ENCODE results near the gene NANOG.
"Not testable (repeated sequence)": the region's sequence is repeated elsewhere in the genome, so short reads cannot be mapped to it uniquely, and the experiment has no call there.

The NANOG gene

DNA sequence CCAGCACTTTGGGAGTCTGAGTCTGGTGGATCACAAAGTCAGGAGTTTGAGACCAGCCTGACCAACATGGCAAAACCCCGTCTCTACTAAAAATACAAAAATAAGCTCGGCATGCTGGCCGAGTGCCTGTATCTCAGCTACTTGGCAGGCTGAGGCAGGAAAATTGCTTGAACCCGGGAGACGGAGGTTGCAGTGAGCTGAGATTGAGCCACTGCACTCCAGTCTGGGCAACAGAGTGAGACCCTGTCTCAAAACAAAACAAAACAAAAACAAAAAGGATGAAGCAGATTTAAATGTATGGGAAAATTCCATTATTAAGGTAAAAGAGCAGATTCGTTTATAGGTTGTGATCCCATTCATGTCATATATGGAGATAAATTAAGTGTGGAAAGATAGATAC is 17.1 kb downstream of the NANOG start:
- not testable (repeated sequence) for DNase-seq

DNA sequence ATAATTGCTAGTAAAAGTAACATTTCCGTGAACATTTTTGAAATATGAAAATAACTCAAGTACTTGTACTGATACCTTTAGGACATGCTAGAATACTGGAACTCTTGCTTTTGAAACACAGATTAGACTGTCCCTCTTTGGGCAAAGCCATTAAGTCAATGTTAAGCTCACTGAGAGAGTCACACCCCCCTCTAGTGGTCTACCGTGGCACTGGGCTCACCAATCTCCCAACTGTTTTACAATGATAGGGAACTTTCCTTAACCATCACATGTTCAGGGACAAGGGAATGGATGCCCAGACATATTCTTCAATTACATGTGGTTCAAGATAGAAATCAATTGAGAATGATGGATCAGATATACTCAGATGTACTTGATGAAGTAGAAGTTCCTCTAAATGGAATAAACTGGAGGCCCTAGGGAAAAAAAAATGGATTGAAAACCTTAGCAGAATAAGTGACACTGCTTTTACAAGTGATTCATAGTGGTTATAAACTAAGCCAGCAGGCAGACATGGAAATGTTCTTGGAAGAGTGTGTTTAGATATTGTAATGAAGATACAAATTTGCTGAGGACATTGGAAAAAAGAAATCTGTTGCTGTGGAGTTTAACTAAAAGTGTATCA is 17.8 kb downstream of the NANOG start:
- DNase-seq, result peak; percentile 76 to 89 (median 86)

GRCh38 chr12:7825754-7826153 is 36.6 kb downstream of the NANOG start:
- DNase-seq, result not testable (repeated sequence)

- DNase-seq, result not testable (repeated sequence)
Measured at GRCh38 chr12:7829737-7830136, 40.5 kb downstream of the NANOG start.

GRCh38 chr12:7832059-7832696 is 43.0 kb downstream of the NANOG start:
- peak; percentile 62 to 84 (median 79) for DNase-seq

- not testable (repeated sequence) for DNase-seq
Measured at GRCh38 chr12:7833201-7833600, 44.0 kb downstream of the NANOG start.

DNA sequence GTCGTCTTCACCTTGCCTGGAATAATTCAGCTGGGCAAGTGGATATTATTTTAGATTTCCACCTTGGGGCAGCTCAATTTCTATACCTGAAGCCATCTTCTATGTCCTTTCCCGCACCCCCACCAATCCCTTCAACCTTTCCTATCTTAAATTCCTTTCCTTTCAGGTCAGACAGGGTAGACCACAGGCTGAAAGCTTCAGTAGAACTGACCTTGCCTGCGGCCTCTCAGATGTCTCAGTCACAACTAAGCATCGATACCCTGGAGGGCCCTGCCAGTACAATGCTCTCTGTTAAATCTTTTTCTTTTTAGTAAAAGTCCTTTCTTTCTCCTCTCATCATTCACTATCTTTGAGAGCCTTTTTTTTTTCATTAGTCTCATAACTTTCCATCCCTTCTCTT is 44.6 kb downstream of the NANOG start:
- no peak for DNase-seq

DNA sequence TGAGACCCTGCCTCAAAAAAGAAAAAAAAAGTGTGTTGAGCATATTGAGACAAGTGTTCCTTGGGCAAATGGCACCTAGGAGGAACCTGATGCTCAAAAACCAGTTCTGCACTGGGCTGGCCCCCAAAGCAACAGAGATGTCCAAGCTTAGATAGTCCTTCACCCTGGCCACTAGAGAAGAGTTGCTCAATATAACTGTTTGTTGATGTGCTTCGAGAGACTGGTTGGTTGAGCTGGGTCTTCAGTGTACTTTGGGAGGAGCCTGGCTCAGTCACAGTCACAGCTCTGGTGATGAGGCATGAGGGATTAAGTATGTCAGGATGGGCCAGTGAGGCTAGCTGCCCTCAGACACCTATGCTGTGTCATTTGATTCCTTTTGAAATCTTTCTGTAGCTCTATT is 45.5 kb downstream of the NANOG start:
- peak in 3 of 4 experiments; percentile 7 to 34 (median 18) for DNase-seq

GRCh38 chr12:7835116-7835515 is 45.9 kb downstream of the NANOG start:
- DNase-seq, result no peak

DNA sequence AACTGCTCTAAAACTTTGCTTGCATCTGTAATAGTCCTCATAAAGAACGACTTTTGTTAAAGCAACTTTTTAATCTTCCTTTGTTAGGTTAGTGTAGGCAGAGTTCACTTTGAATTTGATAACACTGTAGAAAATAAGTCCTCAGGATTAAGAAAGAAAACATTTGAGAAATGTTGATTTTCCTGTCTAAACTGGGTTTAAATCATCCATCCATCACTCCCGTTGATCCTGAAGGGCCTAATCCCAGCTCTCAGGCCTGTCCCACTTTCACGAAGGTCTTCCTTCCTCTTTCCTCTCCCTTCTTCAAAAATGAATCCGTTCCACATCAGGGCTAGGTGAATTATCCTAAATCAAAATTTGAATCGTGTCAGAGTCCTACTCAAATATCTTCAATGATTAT is 46.6 kb downstream of the NANOG start:
- no peak for DNase-seq

- DNase-seq, result peak; percentile 70 to 87 (median 76)
Measured at GRCh38 chr12:7837366-7837765, 48.2 kb downstream of the NANOG start.

DNA sequence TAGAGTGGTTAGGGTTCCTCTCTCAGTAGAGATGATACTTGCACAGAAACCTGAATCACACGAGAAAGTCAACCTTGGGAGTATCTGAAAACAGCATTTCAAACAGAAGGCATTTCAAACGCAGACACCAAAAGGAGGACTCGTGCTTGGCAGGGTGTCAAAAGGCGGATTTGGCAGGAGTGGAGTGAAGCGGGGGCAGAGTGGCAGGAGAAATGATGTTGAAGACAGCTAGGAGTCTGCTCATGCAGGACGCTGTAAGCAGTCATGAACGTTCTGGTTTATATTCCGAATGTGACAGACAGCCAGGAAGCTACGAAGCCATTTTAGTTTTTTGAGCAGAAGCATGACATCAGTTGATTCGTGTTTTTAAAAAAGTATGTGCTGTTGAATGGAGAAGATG is 50.0 kb downstream of the NANOG start:
- DNase-seq, result not testable (repeated sequence)

GRCh38 chr12:7839848-7840247 is 50.6 kb downstream of the NANOG start:
- DNase-seq, result not testable (repeated sequence)

DNA sequence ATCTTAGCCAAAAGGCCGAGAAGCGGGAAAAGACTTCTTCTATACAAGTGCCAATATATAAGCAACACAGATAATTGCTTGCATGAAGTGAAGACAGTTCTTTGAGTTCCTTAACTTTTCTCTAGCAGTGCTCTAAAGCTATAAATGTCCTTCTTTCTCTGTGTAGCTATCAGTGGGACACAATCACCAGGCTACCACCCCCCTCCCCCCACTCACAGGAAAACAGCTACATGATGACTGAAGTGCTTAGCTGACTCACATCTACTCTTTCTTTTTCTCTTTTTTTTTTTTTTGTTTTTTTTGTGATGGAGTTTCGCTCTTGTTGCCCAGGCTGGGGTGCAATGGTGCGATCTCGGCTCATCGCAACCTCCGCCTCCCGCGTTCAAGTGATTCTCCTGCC is 53.2 kb downstream of the NANOG start:
- DNase-seq, result not testable (repeated sequence)

- not testable (repeated sequence) for DNase-seq
Measured at GRCh38 chr12:7843149-7843548, 53.9 kb downstream of the NANOG start.

DNA sequence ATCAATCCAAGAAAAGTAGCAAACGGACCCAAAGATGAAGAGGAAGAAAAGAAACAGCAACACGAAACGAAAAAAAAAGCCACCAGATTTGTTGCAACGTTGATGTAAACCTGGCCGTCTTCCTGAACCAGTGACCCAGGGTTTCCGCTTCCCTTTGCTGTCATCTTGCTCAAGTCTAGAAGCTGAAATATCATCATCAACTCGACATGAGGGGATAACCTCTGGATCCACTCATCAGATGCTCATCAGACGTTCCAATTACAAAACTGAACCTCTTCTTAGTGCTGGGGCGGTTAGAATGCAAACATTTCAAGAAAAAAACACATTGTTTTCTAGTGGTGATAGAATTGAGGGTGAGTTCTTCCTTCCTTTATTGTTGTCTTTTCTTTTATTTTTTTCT is 54.4 kb downstream of the NANOG start:
- DNase-seq, result peak; percentile 25 to 74 (median 31)

DNA sequence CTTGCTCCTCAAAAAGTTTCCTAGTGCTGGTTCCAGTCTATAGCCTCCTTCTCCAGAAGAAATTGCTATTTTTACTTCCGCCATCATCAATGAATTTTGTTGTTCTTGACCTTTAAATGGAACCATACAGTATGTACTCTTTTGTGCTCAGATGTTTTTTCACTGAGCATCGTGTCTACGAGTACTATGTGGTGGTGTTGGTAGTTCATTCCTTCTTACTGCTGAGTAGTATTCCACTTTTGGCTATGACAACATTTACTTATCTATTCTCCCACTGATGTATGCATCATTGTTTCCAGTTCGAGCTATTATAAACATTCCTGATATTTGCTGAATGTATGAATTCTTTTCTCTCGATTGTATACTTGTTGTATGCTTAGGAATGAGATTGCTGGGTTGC is 54.9 kb downstream of the NANOG start:
- no peak for DNase-seq

DNA sequence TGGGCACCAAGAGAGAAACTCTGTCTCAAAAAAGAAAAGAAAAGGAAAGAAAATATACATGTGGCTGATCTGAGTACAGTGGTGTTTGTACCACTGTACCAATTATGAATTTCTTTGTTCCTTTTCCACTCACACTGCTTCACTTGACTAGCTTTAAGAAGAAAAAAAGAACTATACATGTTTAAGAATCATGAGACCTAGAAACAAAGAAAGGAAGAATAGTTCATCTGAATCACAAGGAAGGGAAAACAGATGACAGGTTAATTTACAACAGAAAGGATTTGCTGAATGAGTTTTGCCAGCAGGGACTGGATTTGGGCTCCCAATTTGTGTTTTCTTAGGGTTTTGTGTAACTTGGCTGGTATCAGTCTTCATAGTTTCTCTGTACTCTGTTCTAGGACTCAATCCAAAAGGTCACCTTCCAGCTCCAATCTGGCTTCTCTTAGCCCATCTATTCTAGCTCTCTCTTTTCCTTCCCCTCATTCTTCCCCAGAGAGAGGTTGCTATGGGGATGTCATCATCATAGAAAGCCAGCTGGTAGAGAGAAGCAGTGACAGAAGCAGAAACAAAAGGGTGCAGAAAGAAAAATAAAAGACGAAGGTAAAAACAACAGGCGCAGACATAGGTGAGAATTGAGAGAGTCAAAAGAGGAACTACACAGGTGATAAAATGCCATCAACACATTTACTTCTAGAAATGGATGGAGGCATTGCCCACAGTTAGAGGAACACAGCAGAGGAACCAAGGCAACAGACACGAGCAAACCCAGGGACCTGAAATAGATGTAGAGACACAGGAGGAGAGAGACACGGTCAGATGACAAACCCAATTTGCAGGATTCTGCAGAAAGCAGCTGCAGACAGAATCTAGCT is 58.3 kb downstream of the NANOG start:
- DNase-seq, result not testable (repeated sequence)

GRCh38 chr12:7848098-7848422 is 58.9 kb downstream of the NANOG start:
- DNase-seq, result not testable (repeated sequence)
